ELF-1 (cell line): Measurements from ENCODE around the gene ZSCAN30.

ENCODE experiments used
- DNase-seq: peaks from one replicate; pipeline ENCODE4 v3.0.0-alpha.2; 2016; ENCODE audit warnings: low read depth, low spot score

The ZSCAN30 gene

DNA sequence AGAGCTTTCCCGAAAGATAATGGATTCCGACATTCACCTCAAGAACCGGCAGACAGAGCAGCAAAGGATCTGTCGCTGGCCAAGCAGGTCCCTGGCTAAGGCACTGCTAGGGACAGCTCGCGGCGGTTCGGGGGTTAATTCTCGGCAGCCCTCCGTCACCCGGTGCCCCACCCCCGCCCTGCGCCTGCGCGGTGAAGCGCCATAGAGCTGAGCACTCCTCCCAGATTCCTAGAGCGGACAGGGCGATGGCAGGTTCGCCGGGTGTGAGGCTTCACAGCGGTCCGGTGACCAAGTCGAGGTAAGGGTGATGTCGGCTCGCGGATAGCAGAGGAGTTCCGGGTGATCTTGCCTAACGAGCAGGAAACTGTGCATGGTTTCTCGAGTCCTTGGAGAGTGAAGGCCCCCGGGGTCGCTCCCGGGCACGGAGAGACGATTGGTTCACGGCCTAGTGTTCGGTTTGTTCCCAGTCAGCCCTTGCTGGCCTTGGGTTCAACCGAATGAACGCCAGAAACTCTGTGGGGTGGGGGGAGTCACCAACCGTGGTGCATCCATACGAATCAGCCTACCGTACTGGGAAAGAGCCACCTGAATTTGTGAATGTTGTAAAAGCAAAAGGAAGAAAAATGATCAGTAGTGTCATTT is at the start of gene ZSCAN30:
Gene ZSCAN30 (minus strand): TSS at position 136 of the 642 bp plus-strand sequence. CDS start 25,877 bp downstream, outside the sequence.
- DNase-seq, result peak; percentile 99

DNA sequence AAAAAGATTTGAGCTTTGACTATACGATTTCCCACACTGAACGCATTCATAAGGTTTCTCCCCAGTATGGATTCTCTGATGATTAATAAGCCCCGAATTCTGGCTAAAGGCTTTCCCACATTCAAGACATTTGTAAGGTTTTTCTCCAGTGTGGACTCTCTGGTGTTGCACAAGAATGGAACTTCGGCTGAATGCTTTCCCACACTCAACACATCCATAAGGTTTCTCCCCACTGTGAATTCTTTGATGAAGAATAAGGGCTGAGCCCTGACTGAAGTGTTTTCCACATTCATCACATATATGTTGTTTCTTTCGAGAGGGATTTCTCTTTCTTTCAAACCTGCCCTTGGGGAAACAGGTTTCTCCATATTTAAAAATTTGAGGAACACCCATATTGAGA is 47.3 kb upstream of the ZSCAN30 start:
- DNase-seq, result no peak

DNA sequence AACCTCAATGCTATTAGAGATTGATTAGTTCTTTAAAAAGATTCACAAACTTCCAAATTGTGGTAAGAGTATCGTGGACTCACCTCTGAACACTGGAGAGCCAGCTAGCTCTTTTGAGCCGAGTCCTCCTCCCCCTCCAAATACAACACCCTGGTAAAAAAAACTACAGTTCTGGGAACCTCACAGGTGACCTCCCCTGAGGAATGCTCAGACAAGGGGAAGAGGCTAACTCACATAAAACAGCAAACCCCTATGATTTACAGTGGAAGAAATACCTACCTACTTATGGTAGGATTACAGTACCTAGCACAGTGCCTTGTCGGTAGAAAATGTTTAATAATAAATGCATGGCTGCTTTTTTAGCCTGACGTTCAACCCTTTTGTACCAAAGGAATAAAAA is 45.8 kb upstream of the ZSCAN30 start:
- no peak for DNase-seq

DNA sequence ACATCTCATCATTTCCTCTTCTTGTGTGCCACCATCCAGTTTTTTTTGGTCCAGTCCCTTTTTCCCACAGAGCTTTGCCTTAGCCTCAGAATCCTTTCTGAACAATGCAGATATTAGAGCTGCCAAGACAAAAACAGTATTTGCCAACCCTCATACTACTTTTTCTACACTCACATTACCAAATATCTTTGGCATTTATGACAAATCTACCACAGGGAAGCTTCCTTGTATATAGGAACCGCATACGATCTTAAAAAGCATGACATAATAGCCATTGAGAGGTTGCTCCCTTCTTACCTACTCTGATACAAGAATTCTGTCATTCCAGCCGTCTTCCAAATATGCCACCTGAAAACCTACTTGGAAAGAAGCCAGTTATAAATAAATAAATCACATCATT is 44.8 kb upstream of the ZSCAN30 start:
- no peak for DNase-seq

DNA sequence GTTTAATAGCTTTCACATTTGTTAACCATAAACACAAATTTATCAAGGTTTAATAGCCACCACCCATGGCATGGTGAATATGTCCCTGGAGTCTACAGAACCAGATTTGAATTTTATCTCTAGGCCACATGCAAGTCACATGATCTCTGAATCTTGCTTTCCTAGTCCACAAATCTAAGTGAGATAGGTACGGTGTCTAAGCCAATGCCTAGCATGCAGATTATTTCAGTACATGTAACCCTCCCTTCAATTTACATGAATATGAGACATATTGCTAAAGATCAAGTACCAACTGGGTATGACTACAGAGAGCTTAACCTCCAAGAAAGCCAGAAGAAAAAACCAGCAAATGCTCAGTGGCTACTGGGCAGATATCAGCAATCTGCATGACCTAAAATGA is 44.2 kb upstream of the ZSCAN30 start:
- no peak for DNase-seq

DNA sequence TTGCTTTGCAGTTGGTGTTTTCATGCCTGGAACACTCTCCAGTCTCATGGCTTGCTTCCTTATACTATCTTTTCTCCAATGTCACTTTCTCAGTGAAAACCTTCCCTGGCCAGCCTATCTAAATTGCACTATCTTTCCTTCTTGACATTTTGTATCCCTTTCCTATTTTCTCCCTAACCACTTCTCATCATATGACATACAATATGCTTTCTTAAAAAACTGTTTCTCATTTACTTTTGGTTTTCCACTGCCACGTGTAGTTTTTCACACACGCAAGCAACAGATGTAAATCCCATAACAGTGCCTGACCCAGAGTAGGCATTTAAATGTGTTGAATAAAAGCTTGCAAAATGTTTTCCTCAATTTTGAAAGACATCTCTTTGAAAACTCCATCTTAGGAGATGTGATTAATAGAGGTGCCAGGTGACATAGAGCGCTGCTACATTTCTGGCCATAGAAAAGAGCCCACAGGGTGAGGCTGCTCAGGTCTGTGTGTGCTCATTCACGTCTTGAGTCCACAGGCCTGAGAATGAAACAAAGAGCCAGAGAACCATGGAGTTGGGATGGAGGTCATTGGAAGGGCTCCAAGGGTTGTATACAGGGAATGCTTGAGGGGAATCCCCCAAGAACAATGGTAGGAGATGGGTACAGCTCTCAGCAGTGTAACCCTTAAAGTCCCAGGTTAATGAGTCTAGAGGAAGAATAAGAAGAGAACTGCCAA is 41.5 kb upstream of the ZSCAN30 start:
- DNase-seq, result peak; percentile 11

DNA sequence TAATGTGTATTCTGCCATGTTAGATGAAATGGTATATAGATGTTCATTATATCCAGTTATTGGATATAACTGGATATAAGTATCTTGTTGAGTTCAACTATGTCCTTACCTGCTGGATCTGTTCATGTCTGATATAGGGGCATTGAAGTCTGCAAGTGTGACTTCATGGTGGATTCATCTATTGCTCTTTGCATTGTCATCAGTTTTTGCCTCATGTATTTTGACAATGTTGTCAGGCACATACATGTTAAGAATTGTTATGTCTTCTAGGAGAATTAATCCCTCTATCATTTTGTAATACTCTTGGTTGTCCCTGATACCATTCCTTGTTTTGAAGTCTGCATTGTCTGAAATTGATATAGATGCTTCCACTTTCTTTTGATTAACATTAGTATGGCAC is 38.8 kb upstream of the ZSCAN30 start:
- no peak for DNase-seq

DNA sequence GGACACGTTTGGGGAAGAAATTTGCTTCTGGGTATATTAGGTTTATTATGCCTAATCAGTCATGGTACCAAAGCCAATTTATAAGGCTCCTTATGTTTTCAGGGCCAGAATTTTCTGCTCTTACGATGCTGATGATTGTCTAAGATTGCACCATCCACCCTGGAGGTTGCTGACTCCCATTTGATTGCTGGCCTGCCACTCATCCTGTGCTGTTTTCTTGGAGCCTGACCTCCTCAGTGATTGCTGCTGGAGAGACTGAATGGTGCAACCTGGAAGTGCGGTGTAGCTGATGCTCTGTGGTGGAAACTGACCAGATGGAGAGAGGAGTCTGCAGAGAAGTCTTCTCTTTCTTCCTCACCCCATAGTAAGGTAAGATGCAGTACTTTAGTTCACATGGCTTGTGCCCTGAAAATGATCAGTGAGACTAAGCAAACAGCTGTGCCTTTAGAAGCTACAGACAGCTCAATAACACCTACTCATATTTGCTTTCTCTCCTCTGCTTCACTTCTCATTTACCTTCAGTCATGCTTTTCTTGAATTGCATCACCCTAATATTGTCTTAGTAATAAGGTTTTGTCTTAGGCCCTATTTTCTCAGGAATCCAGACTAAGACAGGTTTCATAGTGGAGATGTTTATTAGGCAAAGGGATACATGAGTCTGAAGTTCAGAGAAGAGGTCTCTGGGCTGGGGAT is 36.8 kb upstream of the ZSCAN30 start:
- DNase-seq, result no peak

DNA sequence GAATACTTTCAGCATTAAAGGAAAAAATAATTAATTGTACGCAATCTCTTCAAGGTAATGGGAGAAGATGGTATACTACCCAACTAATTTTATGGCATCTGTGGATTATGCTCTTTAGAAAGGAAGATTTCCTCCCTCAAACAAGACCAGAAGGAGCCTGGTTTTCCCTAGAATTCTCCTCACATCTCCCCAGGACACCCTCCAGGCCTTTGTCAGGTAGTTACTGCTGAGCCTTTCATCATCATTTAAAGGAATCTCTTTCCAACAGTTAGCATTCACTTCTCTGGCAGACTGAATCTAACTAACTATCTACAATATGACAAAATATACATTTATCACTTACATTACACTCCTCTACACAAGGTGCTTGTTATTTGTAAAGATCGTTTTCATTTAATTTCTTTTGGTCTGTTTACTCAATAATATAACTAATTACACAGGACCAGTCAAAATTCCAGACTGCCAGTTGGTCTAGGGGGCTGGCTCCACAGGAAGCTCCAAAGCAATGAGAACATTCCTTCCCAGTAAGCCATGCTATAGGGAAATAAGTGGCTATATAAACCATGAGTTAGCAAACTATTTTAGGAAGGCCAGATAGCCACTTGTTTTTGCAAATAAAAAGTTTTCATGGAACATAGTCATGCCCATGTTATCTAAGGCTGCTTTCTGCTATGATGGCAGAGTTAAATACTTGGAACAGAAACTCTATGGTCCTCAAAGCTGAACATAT is 35.1 kb upstream of the ZSCAN30 start:
- DNase-seq, result peak; percentile 34

DNA sequence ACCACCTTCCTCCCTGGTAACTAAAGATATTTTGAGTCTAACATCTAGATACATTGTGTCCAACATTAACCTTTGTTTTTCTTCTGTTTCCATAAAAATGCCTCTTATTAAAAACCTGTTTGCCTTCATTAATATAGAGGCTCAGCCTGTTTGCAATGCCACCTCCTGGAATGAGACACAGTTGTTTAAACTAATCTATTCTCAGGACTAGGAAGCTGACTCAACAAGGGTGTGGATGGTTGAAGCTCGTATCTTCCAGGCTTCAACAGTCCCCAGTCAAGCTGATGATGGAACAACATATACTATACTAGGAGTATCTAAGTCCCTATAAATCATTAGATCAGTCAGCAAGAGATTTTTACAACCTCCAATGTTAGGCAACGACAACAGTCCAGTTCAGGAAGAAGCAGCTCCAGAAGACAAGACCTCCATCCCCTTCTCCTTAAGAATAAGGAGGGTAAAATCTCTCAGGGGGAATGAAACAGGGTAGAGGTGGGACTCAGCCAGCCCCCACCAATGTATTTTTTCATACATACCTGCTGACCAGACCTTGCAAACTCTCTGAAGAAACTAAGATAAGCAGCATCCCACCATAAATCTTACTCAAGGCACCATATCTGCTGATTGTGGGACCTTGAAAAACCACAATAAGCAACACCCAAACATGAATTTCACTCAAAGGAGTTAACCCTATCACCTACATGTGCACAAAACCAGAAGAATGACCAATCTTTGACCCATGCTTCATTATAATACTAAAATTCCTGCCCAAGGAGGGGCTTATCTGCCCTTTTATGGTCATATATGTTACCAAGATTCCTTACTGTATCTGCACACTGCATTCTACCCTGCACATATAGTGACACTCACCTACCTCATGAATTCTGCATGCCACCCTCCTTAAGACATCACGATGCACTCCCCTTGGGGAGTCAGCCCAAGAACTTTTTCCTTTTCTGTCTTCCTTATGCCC is 32.7 kb upstream of the ZSCAN30 start:
- DNase-seq, result no peak

DNA sequence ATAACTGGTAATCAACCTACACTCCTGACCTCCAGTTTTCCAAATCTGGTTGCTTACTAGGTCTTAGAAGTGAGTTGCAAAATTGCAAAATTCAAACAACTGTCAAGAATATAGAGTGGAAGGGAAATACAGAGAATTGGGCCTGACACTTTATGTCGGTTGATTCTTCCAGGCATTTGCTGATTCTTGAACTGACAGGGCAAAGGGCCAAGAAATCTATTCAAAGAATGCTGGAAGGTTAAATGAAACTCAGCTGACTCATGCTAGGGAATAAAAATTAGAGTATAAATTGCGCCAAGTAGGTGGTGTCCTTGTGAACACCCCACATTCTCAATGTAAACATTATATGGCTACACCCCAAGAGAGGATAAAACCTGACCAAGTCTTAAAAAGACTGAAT is 21.5 kb upstream of the ZSCAN30 start:
- DNase-seq, result no peak

DNA sequence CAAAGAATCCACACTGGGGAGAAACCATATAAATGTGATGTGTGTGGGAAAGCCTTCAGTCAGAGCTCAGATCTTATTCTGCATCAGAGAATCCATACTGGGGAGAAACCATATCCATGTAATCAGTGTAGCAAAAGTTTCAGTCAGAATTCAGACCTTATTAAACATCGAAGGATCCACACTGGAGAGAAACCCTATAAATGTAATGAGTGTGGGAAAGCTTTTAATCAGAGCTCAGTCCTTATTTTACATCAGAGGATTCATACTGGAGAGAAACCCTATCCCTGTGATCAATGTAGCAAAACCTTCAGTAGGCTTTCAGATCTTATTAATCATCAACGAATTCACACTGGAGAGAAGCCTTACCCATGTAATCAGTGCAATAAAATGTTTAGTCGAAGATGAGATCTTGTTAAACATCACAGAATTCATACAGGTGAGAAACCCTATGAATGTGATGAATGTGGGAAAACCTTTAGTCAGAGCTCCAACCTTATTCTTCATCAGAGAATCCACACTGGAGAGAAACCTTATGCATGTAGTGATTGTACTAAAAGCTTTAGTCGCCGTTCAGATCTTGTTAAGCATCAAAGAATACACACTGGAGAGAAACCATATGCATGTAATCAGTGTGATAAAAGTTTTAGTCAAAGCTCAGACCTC is 16.7 kb upstream of the ZSCAN30 start:
- no peak for DNase-seq

DNA sequence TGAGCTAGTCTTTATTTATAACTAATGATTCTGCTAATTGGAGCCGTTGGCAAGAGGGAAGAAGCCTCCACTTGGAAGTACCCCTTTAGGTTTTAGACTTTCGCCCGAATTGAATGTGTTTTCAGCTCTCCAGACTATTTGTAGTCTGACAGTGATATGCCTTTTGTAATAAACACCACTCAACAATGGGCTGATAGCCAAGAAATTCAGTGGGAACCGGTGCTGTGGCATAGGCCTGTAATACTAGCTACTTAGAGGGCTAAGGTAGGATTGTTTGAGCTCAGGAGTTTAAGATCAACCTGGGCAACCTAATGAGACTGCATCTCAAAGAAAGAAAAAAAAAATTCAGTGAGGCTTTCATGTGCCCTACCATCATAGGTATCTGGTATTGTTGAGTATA is 13.6 kb upstream of the ZSCAN30 start:
- no peak for DNase-seq

DNA sequence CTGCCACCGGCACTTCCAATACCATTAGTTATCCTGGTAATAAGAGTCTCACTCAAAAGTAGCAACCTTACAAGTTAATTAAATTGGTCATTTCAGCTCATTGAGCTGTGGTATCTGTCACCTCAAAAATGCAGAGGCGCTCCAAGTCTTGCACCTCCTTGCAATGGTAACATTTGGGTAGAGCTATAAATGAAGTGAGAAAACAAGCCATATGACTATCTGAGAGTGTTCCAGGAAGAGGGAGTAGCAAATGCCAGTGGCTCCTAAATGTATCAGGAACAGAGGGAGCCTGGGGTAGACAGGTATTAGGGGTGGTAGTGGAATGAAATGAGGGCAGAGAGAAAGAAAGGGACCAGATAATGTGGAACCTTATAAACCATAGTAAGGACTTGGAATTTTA is 6.0 kb upstream of the ZSCAN30 start:
- no peak for DNase-seq

DNA sequence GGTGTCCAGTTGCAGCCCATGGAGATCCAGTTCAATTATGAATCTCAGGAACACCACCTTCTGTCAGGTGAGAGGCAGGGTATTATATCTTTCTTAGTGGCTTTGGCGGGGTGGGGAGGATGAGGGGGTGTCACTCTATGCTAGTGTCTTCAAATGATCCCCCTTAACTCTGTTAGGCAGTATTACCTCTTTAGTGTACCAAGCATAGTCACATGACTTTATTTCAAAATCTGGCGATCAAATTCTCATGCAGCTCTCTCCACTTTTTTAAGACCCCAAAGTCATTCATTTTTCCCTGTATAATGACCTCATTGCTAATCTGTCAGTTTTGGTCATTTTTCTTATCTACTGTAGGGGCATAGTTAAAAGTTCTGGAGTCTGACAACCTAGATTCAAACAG is 1.1 kb upstream of the ZSCAN30 start:
- no peak for DNase-seq

DNA sequence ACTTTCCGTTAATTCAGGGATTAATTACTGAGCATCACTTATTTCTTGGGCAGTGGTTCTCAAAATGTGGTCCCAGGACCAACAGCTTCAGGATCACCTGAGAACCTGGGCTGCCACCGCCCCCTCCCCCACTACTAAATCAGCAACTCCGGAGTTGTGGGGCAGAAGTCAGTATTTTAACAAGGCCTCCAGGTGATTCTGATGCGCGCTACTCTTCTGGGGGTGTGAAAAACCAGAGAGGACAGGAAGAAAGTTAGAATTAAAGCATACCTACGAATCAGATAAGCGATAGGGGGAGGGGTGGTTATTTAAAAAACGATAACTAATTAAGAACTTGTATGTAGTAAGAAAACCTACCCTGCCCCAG is 319 bp downstream of the ZSCAN30 start:
- DNase-seq, result no peak

DNA sequence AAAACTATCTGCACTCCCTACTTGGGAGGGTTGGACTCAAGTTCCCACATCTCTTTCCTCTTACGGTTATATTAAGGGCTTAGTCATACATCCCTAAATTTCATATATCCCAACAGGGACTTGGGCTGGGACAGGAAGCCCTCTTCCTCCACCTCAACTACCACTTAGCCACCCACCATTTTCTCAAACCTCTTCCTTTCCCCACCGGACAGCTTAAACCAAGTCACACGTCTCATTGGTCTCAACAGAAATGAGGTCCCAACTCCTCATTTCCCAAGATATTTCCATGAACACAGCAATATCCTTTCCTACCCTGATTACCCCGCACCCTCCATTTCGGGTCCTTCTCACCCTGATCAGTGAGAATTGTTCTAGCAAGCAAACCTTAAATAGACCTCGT is 736 bp downstream of the ZSCAN30 start:
- no peak for DNase-seq

DNA sequence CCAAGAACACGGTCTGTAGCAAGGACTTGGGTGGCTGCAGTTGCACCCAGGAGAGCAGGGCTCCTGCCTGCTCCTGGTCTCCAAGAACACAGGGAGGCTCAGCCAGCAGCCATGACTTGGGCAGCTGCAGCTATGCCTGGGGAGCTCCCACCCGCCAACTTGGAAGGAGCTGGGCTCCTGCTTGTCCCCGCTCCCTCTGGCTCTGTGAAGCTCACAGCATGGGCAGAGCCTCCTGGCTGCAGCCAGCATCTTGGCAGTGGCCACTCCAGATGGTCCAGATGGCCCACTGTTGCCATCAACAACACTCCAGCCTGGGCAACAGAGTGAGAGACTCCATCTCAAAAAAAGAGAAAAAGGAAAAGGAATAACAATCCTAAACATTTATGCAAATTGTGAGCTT is 5.2 kb downstream of the ZSCAN30 start:
- no peak for DNase-seq

DNA sequence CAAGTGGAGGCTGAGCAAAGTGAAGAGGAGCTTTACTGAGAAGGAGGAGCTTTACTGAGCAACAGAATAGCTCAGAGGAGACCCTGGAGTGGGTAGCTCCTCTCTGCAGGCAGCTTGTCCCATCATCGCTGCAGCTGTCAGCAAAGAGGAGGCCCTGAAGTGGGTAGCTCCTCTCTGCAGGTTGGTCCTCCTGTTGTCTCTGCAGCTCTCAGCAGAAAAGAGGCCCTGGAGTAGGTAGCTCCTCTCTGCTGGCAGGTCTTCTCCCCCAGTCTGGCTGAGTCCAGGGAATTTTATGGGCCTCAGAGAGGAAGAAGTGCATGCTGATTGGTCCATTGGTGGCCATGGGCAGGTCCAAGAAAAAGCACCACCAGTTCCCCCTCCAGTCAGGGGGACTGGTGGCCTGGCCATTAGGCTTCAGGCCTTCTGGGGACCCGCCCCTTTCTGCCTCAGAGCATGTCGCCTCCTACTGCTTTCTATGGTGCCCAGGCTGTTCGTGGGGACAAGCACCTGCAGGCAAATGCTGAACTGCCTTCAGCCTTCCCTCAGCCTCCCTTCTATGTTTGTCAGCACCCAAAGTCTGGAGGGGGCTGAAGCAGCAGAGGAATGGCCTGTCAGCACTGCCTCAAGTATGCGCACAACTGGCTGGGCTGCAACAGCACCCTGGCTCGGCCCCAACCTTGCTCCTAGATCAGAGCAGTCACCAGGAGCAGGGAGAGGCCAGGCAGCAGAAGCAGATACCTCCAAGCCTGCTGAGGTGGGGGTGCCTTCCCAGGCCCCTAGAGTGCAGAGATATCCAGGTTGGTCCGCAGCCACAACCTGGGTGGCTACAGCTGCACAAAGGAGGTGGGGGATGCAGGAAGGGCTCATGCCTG is 5.9 kb downstream of the ZSCAN30 start:
- DNase-seq, result no peak

DNA sequence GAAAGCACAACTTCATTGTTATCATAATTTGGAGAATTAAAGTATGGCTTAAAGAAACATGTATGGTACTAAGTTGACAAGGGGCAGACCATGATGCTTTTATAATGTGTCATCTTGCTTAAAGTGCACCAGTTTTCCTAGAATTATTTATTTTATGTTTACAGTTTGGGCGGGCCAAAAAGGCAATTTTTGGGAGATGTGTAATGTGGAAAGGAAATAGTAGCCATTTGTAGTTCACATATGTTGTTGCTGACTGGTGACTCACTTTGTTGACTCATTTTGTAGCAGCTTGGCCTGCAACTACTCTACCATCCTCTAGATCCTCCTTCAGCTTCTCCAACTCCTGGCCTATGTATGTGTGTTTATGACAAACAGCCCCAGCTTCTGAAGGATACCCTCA is 7.7 kb downstream of the ZSCAN30 start:
- DNase-seq, result no peak
